Panc1 (cell line): ENCODE results near the gene TMEM219.

Experiments
- POLR2AphosphoS5 ChIP-seq: IDR thresholded peaks from 2 replicates; pipeline ENCODE4 v1.6.1; 2012; ENCODE audit warnings: mild to moderate bottlenecking, low read depth, low read length, moderate library complexity
- SIN3A ChIP-seq: IDR thresholded peaks from 2 replicates; pipeline ENCODE4 v1.6.1; 2012; ENCODE audit warnings: low read depth, mild to moderate bottlenecking, low read length, moderate library complexity, borderline replicate concordance; ENCODE audit not compliant: insufficient read depth
- TCF7L2 ChIP-seq: IDR thresholded peaks from 2 replicates; pipeline ENCODE4 v1.6.1; 2011; ENCODE audit warnings: mild to moderate bottlenecking, low read depth, low read length, inconsistent platforms
- TF ChIP-seq, protein P1 (sequence below): fragments of 450-650 bp; IDR thresholded peaks from 2 replicates; pipeline ENCODE4 v1.5.1; 2017; ENCODE audit warnings: mild to moderate bottlenecking
- TF ChIP-seq, protein P2 (sequence below), 2 experiments: IDR thresholded peaks; 2 replicates each; pipeline ENCODE4 v1.6.1; 2011 to 2012; ENCODE audit warnings: low read depth in 2 of 2, control low read depth in 1 of 2, low read length in 1 of 2, mild to moderate bottlenecking in 1 of 2, moderate library complexity in 1 of 2; ENCODE audit not compliant: insufficient read depth in 1 of 2

DNA sequence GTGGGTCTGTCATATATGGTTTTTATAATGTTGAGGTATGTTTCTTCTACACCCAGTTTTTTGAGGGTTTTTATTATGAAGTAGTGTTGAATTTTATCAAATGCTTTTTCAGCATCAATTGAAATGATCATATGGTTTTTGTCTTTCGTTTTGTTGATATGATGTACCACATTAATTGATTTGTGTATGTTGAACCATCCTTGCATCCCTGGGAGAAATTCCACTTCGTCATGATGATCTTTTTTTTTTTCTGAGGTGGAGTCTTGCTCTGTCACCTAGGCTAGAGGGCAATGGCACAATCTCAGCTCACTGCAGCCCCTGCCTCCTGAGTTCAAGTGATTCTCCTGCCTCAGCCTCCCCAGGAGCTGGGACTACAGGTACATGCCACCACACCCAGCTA lies 14.0 kb upstream of the TMEM219 start:
- TF ChIP-seq, protein P1, sequence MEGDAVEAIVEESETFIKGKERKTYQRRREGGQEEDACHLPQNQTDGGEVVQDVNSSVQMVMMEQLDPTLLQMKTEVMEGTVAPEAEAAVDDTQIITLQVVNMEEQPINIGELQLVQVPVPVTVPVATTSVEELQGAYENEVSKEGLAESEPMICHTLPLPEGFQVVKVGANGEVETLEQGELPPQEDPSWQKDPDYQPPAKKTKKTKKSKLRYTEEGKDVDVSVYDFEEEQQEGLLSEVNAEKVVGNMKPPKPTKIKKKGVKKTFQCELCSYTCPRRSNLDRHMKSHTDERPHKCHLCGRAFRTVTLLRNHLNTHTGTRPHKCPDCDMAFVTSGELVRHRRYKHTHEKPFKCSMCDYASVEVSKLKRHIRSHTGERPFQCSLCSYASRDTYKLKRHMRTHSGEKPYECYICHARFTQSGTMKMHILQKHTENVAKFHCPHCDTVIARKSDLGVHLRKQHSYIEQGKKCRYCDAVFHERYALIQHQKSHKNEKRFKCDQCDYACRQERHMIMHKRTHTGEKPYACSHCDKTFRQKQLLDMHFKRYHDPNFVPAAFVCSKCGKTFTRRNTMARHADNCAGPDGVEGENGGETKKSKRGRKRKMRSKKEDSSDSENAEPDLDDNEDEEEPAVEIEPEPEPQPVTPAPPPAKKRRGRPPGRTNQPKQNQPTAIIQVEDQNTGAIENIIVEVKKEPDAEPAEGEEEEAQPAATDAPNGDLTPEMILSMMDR = no peak
- TF ChIP-seq, protein P2, sequence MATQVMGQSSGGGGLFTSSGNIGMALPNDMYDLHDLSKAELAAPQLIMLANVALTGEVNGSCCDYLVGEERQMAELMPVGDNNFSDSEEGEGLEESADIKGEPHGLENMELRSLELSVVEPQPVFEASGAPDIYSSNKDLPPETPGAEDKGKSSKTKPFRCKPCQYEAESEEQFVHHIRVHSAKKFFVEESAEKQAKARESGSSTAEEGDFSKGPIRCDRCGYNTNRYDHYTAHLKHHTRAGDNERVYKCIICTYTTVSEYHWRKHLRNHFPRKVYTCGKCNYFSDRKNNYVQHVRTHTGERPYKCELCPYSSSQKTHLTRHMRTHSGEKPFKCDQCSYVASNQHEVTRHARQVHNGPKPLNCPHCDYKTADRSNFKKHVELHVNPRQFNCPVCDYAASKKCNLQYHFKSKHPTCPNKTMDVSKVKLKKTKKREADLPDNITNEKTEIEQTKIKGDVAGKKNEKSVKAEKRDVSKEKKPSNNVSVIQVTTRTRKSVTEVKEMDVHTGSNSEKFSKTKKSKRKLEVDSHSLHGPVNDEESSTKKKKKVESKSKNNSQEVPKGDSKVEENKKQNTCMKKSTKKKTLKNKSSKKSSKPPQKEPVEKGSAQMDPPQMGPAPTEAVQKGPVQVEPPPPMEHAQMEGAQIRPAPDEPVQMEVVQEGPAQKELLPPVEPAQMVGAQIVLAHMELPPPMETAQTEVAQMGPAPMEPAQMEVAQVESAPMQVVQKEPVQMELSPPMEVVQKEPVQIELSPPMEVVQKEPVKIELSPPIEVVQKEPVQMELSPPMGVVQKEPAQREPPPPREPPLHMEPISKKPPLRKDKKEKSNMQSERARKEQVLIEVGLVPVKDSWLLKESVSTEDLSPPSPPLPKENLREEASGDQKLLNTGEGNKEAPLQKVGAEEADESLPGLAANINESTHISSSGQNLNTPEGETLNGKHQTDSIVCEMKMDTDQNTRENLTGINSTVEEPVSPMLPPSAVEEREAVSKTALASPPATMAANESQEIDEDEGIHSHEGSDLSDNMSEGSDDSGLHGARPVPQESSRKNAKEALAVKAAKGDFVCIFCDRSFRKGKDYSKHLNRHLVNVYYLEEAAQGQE (IDR thresholded peaks at IDR 0.05; ENCODE audit: insufficient read depth in 1 of 2, low read depth in 2 of 2, low read length in 1 of 2) = no peak
- TF ChIP-seq POLR2AphosphoS5 = no peak
- TF ChIP-seq SIN3A = no peak
- TF ChIP-seq TCF7L2 = no peak
